NCI-H2171 (cell line): ENCODE measurements around the gene PRDX6.
"Not testable (repeated sequence)": the region's sequence is repeated elsewhere in the genome, so short reads cannot be mapped to it uniquely, and the experiment has no call there.

Experiments
- DNase-seq: peaks from one replicate; lab custom pipeline; 2025; lab: John Stamatoyannopoulos, UW

PRDX6 gene

GRCh38 chr1:173467426-173467825 lies 9.7 kb upstream of the PRDX6 start:
- no peak for DNase-seq

- DNase-seq: no peak
Measured at GRCh38 chr1:173469656-173470055, 7.5 kb upstream of the PRDX6 start.

GRCh38 chr1:173470608-173471007 lies 6.5 kb upstream of the PRDX6 start:
- DNase-seq: no peak

- no peak for DNase-seq
Measured at GRCh38 chr1:173473599-173474011, 3.5 kb upstream of the PRDX6 start.

GRCh38 chr1:173474097-173474779 lies 2.9 kb upstream of the PRDX6 start:
- no peak for DNase-seq

- not testable (repeated sequence) for DNase-seq
Measured at GRCh38 chr1:173474780-173475421, 2.2 kb upstream of the PRDX6 start.

GRCh38 chr1:173475564-173476196 lies 1.5 kb upstream of the PRDX6 start:
- no peak for DNase-seq

DNA sequence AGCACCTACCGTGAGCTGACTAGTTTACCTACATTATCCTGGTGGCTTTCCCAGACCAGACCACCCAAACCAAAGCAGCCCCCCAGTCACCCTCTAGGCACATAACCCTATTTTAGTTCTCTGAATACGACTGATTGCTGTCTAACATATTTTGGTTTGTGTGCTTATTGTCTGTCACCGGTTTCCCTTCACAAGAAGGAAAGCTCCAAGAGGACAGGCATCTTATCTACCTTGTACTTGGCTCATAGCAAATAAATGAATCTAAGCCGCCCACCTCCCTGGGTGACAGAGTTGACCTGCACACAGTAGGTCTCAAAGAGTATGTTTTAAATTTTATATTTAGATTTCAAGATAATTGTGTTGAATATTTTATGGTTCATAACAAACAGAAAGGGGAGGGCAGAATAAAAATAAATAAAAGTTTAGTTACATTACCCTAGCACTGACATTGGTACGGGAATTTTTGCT lies 904 bp upstream of the PRDX6 start:
- DNase-seq: no peak

GRCh38 chr1:173476665-173477285 lies 360 bp upstream of the PRDX6 start:
- DNase-seq: peak; percentile 97

DNA sequence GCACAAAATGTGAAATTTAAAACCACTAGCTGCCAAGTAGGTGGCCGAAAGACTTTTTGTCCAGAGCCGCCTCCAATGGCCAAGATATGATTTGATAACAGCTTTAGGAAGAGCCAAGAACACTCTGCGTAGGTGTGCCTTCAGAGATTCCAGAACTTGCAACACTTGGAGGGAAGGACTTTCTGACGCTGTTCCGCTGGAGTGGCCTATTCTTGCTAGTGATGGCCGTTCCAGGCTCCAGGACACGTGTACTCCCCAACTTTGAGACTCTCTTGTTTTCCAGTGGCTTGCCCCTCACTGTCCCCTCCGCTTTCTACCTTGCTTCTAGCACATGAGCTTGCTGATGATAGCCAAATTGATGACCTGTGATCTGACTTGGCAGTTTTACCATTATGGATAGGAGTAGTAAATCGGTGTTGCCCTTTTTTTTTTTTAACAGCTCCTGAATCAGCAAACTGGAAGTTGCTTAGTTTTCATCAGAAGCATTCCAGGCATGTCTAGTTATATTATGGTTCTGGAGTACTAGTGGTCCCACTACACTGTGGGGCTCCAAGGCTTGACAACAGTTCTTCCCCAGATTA lies 1.0 kb downstream of the PRDX6 start:
- no peak for DNase-seq

GRCh38 chr1:173479649-173480048 lies 2.5 kb downstream of the PRDX6 start:
- DNase-seq: no peak

GRCh38 chr1:173481195-173481772 lies 4.1 kb downstream of the PRDX6 start:
- DNase-seq: no peak

DNA sequence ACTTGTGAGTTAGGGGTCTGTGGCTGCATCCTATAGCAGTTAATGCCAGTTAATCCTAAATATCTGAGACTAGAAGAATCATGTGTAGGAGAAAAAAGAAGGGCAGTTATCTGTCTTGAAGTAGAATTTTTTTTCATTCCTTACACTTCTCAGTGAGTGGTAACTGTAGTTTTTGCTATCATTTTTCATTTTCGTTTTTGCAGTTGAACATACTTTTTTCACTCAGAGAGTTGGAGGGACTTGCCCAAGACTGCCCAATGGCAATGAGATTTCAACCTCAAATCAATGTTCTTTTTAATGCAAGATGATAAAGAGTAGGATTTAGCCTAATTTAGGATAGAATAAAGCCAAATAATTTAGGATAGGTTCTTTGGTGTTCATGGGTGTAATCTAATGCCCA lies 5.5 kb downstream of the PRDX6 start:
- DNase-seq: no peak

GRCh38 chr1:173484276-173484675 lies 7.1 kb downstream of the PRDX6 start:
- DNase-seq: no peak

DNA sequence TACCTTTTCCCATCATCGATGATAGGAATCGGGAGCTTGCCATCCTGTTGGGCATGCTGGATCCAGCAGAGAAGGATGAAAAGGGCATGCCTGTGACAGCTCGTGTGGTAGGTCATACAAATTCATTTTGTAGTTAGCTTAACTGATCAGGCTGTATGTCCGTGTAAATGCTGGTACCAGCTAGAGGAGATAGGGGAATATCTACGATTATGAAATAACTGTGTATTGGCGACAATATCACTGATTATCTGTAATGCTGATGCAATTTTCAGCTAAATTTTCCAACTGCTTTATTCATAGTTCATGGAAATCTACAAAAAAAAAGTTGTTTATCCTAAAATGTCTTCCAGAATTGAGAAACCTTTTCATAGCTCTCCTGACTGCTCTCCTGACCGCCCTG lies 8.3 kb downstream of the PRDX6 start:
- no peak for DNase-seq

DNA sequence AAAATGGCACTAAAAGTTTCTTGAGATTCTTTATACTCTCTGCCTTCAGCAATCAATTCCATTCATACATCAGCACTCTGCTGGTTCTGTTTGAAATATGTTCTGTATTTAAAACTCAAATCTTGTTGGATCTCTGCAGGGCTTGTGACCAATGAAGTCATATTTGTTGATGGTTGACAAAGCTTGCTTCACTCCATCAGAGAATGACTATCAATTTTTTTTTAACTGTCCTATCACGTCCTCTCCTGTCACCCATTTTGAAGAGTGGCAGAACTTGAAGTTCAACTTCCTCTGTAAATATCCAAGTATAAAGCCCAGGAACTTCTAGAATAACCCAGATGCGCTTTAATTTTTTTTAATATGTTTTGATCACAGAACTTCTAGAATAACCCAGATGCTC lies 10.9 kb downstream of the PRDX6 start:
- no peak for DNase-seq

DNA sequence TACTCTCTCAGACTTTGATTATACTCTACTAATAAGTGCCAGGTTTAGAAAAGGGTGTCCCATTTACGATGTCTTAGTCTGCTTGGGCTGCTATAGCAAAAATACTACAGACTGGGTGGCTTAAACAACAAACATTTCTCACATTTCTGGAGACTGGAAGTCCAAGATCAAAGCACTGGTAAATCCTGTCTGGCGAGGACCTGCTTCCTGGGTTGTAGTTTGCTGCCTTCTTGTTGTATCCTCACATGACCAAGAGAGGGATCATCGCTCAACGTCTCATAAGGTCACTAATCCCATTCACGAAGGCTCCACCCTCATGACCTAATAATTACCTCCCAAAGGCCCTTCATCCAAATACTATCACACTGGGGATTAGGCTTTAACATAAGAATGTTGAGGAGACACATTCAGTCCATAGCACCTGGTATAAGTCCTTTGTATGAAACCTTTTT lies 12.0 kb downstream of the PRDX6 start:
- no peak for DNase-seq

DNA sequence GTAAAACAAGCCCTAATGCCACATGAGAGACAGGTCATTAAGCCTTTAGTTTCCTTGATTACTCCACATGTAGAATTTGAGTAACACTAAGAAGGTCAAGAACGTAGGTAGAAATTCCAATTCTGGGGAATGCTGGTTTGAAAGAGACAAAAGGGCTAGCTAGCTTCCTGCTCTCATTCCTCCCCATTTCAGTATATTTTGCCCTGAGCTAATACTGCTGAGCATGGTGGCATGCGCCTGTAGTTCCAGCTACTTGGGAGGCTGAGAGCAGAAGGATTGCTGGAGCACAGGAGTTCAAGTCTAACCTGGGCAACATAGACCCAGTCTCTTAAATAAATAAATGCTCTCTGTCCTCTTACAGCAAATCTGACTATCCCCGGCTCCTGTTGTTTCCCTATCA lies 12.8 kb downstream of the PRDX6 start:
- no peak for DNase-seq

GRCh38 chr1:173491508-173491907 lies 14.4 kb downstream of the PRDX6 start:
- DNase-seq: no peak

- DNase-seq: not testable (repeated sequence)
Measured at GRCh38 chr1:173493125-173493524, 16.0 kb downstream of the PRDX6 start.

DNA sequence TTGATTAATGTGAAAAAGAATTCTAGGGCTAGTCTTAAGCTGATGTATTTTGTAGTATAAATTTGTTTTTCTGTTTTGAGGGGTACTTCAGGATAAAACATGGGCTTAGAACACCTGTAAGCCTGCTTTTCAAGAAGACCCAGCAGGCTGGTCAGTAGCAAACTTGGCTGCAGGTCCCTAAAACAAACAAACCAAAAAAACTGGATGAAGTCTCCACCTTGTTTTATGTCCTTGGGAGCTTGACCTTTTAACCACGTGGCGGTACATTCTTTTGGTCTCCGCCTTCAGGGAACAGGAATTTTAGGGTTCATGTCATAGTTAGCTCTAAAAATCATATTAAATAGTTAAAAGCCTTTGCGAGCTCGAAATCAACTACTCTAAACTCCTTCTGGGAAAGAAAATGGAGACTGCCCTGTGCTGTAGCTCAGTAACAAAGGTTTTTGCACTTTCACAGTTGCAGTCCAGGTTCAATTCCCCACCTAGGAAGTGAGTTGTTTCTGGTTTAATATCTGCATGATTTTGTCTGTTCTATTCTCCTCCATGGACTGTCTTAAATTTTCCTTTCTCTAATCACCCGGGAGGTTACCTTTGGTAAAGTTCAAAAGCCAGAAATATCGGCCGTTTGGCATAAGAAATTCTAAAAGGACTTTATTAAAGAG lies 18.6 kb downstream of the PRDX6 start:
- DNase-seq: no peak
